ENCODE measurements around the gene LMLN.
"Not testable (repeated sequence)": the region's sequence is repeated elsewhere in the genome, so short reads cannot be mapped to it uniquely, and the experiment has no call there.

Gene LMLN

DNA sequence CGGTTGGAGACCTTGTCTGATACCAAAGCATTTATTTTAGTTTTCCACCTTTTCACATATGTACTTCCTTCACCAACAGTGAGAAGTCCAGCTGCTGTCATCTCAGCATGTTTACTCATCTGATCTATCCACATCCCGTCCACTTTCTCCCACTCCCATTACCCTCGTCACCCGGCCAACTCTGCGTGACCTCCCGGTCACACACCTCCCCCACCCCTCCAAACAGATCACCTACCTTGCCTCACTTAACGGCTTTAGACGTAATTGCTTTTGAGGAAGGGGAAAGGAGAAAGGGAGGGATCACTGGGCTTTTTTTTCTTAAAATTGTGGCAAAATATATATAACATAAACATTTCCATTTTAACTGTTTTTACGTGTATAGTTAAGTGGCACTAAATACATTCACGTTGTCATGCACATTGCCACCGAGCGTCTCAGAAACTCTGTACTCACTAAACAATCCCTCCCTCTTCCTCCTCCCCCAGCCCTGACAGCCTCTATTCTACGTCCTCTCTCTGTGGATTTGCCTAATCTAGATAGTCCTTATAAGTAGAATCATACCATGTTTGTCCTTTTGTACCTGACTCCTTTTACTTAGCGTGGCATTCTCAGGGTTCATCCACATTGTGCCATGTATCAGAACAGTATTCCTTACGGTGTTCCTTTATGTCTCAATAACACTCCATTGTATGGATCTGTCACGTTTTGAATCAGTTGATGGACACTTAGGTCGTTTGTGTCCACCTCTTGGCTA is 67.2 kb downstream of the LMLN start:
- no peak for DNase-seq

DNA sequence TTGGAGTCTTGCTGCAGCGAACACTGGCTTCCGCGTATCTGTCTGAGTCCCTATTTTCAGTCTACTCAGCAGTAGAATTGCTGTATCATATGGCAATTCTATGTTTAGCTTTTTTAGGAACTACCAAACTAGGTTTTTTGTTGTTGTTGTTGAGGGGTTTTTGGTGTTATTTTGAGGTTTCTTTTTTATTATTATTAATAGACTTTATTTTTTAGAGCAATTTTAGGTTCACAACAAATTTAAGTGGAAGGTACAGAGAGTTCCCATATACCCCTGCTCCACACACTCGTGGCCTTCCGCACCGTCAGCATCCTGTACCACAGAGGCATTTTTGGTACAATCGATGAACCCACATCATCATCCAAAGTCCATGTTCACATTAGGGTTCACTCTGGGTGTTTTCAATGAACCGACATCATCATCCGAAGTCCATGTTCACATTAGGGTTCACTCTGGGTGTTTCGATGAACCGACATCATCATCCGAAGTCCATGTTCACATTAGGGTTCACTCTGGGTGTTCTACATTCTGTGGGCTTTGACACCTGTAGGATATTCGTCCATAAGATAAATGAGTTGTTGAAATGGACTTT is 67.9 kb downstream of the LMLN start:
- DNase-seq: no peak

DNA sequence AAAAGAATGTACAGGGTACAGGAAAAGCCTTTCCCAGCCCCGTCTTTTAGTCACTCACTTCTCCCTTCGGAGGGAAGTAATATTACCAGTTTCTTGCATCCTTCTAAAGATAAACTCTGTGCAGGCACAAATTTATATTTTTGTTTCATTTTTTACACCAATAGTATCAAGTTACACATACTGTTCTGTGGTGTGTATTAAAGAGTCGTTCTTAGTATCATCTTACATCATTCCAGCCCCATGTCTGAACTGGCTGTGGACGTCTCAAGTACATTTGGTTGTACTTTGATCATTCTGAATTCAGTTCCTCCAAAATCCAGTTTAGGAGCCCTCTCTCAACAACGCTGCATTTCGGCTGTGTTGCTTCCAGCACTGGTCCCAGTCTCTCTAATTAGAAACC is 68.7 kb downstream of the LMLN start:
- DNase-seq: peak; percentile 60

DNA sequence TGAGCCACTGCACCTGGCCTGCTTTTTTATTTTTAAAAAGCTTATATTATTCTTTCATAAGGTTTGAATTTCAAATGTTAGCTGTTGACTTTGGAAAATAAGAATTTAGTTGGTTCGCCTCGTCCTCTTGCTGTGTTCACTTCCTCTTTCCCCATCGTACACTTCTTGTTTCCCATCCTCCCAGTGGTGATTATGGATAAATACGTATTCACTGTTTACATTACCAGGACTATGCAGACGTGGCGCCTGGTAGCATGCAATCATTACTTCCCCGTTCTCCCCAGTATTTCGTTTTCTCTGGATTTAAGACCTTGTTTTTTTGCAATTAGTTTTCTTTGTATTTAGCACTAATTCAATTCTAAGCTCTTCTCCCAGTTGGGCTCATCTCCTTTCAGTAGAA is 70.1 kb downstream of the LMLN start:
- DNase-seq: no peak

DNA sequence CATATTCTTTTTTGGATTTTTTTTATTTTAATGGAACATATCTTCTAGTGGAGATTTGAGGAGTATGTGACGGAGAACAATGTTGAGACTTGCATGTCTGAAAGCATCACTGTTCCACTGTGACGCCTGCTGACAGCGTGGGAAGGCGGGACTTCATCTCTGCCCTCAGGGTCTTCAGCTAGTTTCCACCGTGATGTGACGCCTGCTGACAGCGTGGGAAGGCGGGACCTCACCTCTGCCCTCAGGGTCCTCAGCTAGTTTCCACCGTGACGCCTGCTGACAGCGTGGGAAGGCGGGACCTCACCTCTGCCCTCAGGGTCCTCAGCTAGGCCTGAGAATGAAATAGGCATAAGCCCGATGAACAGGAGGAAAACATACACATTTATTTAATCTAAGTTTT is 70.7 kb downstream of the LMLN start:
- no peak for DNase-seq

DNA sequence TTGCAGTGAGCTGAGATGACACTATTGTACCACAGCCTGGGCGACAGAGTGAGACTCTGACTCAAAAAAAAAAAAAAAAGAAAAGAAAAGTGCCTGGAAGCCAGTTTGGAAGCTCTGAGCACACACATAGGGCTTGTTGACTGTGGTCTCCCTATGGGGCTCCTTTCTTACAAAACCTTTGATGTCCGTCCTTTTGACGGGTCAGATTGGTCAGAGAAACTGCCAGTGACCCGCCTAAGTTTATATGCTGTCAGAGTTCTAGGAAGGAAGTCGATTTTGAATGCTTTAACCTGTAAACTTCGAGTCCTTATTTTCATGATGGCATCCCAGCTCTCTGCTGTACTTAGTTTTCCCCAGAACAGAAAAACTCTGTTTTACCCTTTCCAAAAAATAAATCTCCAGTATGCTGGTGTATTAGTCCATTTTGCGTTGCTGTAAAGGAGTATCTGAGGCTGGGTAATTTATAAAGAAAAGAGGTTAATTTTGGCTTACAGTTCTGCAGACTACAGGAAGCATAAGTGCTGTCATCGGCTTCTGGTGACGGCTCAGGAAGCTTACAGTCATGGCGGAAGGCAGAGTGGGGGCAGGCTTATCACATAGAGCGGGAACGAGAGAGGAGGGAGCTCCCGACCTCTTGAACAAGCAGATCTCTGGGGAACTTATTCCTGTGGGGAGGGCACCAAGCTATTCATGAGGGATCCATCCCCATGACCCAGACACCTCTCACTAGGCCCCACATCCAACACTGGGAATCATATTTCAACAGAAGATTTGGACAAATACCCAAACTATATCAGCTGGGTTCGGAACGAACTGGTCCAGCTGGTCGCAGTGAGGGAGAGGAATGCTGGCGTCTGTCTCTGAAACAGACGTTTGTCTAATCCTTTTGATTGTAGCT is 72.3 kb downstream of the LMLN start:
- DNase-seq: no peak

DNA sequence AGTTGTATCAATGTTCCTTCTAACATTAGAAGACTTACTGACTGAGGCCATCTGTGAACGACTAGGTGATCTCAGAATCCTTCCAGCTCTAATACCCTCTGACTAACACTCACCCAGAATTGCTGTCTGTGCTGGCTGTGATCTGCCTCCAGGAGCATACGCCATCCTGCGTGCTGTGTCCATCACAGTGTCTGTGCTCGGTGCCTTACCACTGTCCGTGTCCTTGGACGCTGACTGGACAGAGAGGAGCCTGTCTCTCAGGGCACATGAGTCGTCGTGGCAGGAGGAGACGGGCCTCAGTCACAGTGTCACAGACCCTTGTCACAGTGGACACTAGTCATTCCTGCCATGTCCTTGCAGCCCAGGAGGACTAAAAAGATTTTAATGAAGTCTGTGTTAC is 83.1 kb downstream of the LMLN start:
- DNase-seq: no peak

DNA sequence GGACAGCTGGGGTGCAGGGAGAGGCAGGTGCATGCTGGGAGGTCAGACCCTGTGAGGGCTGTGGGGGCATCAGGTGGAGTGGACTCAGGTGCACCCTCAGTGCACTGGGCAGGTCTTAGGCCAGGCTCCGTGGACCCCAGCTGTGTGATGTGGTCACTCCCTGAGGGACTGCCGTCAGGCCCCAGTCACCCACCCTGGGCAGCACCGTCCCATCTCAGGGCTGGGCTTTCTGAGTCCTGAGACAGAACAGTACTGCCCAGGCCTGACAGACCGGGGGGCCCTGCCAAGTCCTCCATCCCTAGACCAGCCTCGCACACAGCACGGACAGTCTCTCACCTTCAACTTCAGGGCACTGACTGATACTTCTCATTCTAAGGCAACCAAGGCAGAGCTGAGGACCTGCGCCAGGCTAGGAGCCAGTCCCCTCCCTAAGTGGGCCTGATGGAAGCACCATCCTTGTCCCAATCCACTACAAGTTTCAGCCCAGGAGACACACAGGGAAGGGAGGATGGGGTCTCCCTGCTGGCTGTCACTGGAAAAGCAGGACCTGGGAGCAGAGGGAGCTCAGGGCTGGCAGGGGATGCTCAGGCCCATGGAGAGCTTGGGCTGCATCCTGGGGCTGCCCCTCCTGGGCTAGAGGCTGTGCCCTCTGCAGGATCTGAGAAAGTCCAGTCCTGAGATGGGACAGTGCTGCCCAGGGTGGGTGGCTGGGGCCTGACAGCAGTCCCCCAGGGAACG is 86.3 kb downstream of the LMLN start:
- no peak for DNase-seq

DNA sequence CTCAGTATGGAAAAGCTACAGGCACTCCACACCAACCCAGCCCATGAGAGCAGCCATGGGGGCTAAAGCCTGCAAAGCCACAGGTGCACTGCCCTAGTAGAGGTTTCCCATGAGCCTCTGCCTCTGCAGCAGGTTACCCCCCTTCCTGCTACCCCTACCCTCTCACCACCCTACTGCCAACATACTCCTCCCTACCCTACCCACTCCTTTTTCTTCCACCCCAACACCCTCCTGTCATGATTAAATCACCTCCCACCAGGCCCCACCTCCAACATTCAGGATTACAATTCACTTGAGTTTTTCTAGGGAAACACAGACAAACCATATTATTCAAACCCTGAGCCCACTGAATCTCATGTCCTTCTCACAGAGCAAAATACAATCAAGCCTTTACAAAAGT is 88.4 kb downstream of the LMLN start:
- DNase-seq: no peak

DNA sequence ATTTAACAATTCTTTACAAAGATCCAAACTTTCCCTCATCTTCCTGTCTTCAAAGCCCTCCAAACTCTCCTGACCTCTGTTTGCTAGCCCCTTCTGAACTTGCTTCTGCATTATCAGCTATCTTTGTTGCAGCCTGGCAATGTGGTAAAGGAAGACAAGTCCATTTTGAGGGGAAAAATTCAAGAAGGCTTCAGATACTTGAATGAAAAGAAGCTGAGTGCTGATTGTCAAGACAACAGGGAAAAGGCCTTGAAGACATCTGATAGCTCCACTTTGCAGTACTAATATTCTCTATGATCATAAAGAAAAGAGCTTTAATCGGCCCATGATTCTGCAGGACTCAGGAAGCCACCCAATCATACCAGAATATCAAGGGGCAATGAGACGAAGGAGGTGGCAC is 91.8 kb downstream of the LMLN start:
- no peak for DNase-seq

DNA sequence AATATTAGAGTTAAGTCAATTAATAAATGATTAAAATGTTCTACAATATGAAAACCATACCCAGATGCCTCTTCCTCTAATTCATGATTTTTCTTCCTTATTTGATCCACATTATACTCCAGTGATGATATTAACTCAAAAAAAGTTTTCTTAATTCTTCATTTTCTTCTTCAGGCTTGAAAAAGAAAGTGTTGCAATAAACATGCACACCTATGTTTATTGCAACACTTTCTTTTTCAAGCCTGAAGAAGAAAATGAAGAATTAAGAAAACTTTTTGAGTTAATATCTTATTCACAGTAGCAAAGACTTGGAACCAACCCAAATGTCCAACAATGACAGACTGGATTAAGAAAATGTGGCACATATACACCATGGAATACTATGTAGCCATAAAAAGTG is 93.4 kb downstream of the LMLN start:
- DNase-seq: not testable (repeated sequence)

DNA sequence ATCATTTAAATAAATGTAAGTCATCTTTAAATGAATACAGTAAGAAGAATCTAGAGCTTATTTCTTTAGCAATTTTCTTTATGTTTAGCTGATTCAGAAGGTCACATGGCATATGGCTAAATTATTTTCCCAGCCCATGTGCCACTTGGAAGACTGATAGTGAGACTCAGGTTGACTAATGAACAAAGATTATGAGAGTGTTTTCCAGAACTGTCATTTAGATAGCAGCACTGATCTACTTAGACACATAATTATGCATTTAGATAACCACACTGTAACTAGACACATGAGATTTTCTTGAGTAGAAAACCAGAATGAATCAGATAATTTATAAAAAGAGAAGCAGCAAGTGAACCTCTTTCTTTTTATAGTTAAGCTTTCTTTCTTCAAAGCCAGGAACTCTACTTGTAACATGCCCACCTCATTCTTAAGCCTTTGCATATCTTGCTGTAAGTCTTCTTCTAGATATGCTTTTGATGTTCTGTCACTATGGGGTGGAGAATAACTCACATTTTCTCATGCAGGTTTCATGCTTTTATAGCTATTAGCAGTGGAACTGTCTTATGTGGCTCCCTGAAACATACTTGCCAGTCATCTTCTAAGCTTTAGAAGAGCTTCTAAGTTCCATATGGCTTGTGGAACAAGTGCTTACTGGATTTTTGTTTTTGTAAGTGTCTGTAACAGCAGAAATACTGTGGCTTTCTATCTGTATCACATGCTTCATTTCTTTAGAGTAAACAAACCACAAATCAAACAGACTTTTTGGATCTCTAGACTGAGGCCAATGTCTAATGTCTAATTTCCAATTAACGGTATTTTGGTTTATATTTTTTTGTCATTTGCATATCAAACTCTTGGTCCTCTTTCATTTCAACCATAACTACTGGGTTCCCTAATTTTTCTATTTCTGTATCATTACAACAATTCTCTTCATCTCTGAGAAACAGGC is 101.4 kb downstream of the LMLN start:
- DNase-seq: no peak

DNA sequence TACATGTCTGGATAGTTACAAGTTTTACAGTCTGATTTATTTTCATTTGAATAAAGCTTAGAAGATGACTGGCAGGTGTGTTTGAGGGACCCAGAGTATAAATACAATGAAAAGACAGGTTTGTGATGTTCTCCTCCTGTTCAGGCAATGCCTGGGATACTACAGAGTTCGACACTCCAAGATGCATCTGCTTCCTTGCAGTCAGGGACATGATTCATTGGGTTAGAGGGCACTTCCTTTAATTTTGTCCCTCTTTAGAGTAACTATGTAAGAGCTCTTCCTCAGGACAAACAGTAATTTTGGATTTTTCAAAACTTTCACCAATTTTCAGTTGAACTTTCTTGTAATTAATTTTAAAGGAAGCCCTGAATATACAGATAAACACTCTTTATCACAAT is 102.0 kb downstream of the LMLN start:
- no peak for DNase-seq

DNA sequence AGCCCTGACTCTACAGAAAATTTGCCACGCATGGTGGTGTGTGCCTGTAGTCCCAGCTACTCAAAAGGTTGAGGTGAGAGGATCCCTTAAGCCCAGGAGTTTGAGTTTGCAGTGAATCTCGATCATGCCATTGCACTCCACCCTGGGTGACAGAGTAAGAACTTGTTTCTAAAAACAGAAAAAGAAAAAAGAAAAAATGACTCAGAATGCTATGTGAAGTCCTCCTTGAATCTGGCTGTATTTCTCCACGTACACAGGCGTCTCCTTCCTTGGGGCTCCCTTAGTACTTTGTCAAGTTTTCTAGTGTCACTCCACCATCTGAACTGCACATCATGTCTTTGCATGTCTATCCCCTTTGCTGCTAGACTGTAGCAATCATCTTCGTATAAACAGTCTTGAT is 104.4 kb downstream of the LMLN start:
- no peak for DNase-seq

DNA sequence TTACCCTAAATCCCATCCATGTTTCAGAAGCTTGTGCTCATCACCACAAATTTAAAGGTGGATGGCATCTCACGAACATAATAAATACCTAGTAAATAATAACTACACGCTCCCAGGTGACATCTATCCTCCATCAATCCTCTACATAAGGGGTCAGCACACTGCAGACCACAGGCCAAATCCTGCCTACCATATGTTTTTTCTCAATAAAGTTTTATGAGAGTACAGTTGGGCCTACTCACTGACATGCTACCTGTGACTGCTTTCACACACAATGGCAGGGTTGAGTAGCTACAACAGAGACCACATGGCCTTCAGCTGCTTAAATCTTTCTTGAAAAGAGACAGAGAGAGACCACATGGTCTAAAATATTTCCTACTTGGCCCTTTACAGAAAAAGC is 105.9 kb downstream of the LMLN start:
- no peak for DNase-seq

DNA sequence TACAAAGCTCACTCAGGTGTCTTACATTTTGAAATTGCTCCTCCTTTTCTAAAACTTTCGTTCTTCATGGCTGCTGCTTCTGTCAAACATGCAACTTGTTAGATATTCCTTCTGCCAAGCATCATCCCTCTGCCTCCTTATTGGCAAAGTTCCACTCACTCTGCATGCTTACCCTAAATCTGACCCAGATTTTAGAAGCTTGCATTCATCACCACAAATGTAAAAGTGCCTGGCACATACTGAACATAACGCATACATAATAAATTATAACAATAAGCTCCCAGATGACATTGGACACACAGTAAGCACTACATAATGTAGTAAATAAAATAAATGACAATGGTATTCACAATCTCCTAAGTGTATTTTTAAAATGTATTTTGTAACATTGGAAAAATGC is 107.4 kb downstream of the LMLN start:
- DNase-seq: no peak

DNA sequence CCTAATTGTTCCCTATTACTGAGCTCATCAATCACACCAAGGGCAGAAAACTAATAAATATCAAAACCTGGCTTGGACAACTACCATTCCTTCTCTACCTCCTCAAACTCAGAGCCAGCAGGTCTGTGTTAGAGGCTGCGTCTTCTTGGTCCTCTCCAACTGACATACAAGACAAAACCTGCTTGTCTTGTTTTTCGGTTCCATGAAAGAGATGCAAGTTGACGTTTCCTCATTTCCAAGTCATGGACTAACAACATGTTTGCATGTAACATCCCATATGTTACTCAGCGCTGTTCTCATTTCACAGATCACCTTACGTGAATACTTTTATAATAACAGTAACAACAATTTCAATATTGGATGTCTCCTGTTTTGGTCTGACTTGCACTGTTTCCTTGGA is 110.9 kb downstream of the LMLN start:
- no peak for DNase-seq

DNA sequence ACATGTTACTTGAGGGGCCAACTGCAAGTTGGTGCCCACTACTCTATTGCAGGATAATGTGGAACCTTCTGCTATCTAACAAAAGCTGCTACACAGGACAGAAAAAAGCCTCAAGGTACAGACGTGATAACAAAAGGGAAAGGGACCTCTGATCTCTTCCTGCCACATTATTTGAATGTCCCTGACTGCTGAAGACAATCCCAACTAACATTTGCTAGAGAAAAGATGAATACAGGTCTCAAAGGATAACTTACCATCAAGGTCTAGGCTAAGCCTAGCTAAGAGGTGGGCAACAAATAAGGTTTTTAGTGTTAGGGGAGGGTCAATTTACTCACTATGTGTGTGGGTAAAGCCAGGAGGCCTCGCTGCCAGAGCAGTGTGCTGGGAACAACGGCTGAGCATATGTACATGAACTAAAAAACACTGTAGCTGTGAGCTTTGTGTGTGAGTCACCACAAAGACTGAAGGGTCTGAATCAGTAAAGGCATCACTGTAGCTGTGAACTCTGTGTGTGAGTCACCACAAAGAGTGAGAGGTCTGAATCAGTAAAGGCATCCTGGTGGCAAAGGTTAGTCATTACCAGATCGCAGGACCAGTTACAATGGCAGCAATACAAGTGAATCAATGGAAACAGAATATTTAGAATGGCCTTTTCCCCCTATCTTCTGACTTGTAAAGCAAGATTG is 111.7 kb downstream of the LMLN start:
- peak; percentile 89 for DNase-seq

DNA sequence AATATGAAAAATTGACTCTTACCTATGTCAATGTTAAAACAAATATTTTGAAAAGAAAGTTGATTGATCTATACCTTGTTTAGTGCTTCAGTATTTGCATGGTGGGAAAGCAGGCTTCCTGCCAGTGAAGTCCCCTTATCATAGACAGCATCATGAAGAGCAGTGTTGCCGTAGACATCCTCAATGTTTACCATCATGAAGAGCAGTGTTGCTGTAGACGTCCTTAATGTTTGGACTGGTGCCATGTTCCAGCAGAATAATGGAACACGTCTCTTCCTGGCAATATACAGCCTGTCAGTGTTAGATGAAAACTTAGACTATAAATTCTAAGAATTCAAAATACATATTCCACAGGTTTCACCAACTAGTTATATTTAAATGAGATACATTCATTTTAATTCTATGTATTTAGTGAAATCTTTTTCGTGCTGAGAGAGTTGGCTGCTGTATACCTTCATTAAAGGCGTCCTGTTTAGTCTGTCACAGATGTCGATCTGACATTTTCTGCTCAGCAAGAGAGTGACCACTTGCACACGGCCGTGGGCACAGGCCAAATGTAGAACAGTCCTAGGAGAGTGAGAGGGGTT is 116.8 kb downstream of the LMLN start:
- no peak for DNase-seq

DNA sequence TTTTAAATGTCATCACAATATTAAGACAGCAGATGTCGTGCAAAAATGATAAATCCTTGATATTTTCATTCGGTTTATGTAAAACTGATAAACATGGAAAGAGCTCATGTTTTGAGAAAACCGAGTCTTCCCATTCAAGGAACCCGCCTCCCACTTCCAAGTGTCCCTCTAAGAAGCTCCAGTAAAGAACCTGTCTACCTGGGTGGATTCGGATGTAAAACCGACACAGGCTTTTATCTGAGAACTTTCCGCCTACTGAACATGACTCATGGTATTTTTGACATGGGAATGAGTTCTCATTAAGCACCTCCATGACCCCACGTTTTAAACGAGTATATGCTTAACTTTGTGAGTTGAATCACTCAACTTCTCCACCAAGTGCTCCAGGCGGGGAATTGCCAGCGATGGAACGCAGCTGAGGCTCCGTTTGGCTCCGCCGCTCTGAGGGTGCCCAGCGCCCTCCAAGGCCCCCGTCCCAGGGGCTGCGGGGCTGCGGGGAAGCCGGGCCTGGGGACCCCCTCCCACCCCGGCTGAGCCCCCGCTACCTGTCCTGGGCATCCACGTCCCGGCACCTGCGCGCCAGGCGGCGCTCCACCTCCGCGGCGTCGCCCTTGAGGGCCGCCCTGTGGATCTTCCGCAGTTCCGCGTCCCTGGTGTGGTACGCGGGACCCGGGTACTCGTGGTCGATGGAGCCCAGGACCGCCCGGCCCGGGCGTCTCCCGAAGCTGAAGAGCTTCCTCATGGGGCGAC is 119.9 kb downstream of the LMLN start:
- DNase-seq: peak; percentile 2
